MCF 10A (cell line): ENCODE measurements around the gene TNS3. TPM values are rescaled to one million over a fixed set of nuclear protein-coding genes. Genes with fewer than 3 reads are reported as not detected.
"Not testable (repeated sequence)": the region's sequence is repeated elsewhere in the genome, so short reads cannot be mapped to it uniquely, and the experiment has no call there.

ENCODE experiments used
- BruUV-seq: library from RNA; stranded (reverse); fragments of 400-500 nt; replicated peaks from 2 replicates; lab custom pipeline; 2021; lab: Mats Ljungman, UMichigan
- CTCF ChIA-PET: fragments of 300-600 bp; sonication (Branson Sonifier 250); formaldehyde crosslinking; extraction: SDS; loops from one replicate; lab custom pipeline; 2021; ENCODE audit warnings: antibody characterized with exemption, inconsistent platforms; lab: Yijun Ruan, JAX
- POLR2A ChIA-PET: fragments of 300-600, 350-650 bp; sonication (Branson Sonifier 250); formaldehyde crosslinking; extraction: SDS; loops from one replicate; lab custom pipeline; 2020; ENCODE audit warnings: antibody characterized with exemption, inconsistent platforms; lab: Yijun Ruan, JAX
- DNase-seq: peaks from one replicate; pipeline ENCODE4 v3.0.0-alpha.2; 2018; ENCODE audit not compliant: unreplicated experiment
- H3K27ac Mint-ChIP-seq: one replicate; pipeline ENCODE4 v1.8.0; 2022; ENCODE audit warnings: mild to moderate bottlenecking, low read depth, mixed read lengths; ENCODE audit not compliant: unreplicated experiment
- H3K27me3 Mint-ChIP-seq: one replicate; pipeline ENCODE4 v1.8.0; 2022; ENCODE audit warnings: mixed read lengths; ENCODE audit not compliant: insufficient read depth, unreplicated experiment
- H3K36me3 Mint-ChIP-seq: one replicate; pipeline ENCODE4 v1.8.0; 2022; ENCODE audit warnings: mild to moderate bottlenecking, moderate library complexity, mixed read lengths; ENCODE audit not compliant: insufficient read depth, unreplicated experiment
- H3K4me1 Mint-ChIP-seq: one replicate; pipeline ENCODE4 v1.8.0; 2022; ENCODE audit warnings: mixed read lengths; ENCODE audit not compliant: insufficient read depth, unreplicated experiment
- H3K4me3 Mint-ChIP-seq: one replicate; pipeline ENCODE4 v1.8.0; 2022; ENCODE audit warnings: mild to moderate bottlenecking, moderate library complexity, mixed read lengths; ENCODE audit not compliant: unreplicated experiment
- H3K9me3 Mint-ChIP-seq: one replicate; pipeline ENCODE4 v1.8.0; 2022; ENCODE audit warnings: mixed read lengths; ENCODE audit not compliant: unreplicated experiment
- intact Hi-C: fragments of 100-400 bp; cut with micrococcal nuclease; formaldehyde crosslinking; loops from 2 replicates; pipeline ENCODE4 v1.14.1; 2022
- total RNA-seq: library from RNA; stranded (reverse); gene quantifications from 2 replicates; pipeline ENCODE4 v1.2.3, GENCODE V29; 2022
- TF ChIP-seq, protein P1 (sequence below): fragments of 200-600 bp; IDR thresholded peaks from one replicate; pipeline ENCODE4 v1.8.0; 2022; ENCODE audit warnings: antibody characterized with exemption, mild to moderate bottlenecking; ENCODE audit not compliant: unreplicated experiment

The TNS3 gene
- total RNA-seq, 1 experiment from 2014 or later, result 30.1 TPM

DNA sequence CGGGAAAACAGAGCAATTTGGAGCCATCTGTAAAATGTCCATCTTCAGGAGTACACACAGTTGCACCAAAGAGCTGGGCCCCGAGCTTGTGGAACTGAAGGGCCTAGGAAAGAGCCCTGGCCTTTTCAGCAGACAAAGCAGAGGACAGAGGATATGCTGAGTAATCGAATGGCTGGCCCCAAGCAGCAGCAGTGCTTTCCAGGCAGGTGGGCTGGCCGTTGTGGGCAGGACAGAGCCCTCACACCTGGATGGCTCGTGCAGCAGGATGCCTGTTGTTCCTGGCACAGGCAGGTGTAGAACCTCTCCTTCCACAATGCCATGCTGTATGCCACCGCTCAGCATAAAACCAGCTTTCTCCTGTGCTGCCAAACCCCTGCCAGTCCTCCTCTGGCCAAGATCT is 32.5 kb upstream of the TNS3 start:
- H3K36me3 Mint-ChIP-seq, result no peaks in the 10 kb centered on the region
- TF ChIP-seq, protein P1, sequence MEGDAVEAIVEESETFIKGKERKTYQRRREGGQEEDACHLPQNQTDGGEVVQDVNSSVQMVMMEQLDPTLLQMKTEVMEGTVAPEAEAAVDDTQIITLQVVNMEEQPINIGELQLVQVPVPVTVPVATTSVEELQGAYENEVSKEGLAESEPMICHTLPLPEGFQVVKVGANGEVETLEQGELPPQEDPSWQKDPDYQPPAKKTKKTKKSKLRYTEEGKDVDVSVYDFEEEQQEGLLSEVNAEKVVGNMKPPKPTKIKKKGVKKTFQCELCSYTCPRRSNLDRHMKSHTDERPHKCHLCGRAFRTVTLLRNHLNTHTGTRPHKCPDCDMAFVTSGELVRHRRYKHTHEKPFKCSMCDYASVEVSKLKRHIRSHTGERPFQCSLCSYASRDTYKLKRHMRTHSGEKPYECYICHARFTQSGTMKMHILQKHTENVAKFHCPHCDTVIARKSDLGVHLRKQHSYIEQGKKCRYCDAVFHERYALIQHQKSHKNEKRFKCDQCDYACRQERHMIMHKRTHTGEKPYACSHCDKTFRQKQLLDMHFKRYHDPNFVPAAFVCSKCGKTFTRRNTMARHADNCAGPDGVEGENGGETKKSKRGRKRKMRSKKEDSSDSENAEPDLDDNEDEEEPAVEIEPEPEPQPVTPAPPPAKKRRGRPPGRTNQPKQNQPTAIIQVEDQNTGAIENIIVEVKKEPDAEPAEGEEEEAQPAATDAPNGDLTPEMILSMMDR, result no peak
- CTCF ChIA-PET, result interaction anchor here (0.7 kb wide), 2 partner anchors 10 to 188 kb away, joined by 3 read pairs; no protein-coding TSS in a partner anchor
- no peaks in the 10 kb centered on the region for H3K9me3 Mint-ChIP-seq
- H3K27ac Mint-ChIP-seq, result no peak overlapping the region
- intact Hi-C loops, result no loop called here
- POLR2A ChIA-PET, result no interaction called here
- no peak for DNase-seq
- H3K4me3 Mint-ChIP-seq, result no peak overlapping the region
- BruUV-seq, result no TSS peak
- no peaks in the 10 kb centered on the region for H3K4me1 Mint-ChIP-seq
- H3K27me3 Mint-ChIP-seq, result no peaks in the 10 kb centered on the region

DNA sequence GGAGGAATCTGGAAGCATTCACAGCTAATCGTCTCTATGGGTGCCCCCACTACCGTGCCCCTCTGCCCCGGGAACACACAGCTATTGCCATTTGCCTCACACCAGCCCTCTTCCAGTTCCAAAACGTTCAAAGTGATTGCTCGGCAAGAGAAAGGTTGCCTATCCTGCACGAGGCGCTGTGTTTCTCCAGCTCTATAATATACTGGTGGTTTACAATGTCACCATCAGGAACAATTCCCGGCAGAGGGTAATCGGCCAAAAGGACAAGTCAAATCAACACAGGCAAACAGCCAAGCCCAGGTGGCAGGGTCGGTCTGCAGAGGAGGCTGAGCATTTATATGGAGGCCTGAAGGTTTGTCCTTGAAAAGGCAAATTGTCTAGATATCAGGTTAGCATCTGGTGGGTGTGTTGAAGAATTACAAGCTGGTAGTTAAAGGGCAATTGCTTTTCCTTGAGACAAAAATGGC is 29.2 kb upstream of the TNS3 start:
- ChIA-PET CTCF (interaction anchor here (0.6 to 1.0 kb wide), 3 partner anchors 10 to 274 kb away, joined by 3 to 4 read pairs (median 3); no protein-coding TSS in a partner anchor), POLR2A (interaction anchor here (1.1 to 1.4 kb wide), 2 partner anchors 10 to 40 kb away, joined by 3 to 5 read pairs; no protein-coding TSS in a partner anchor)
- Mint-ChIP-seq H3K27ac (no peak overlapping the region), H3K4me1 (peaks cover under 1% of the 10 kb centered on the region), H3K4me3 (no peak overlapping the region), H3K9me3 (no peaks in the 10 kb centered on the region), H3K36me3 (no peaks in the 10 kb centered on the region), H3K27me3 (no peaks in the 10 kb centered on the region)
- BruUV-seq, result no TSS peak
- DNase-seq, result no peak
- TF ChIP-seq, protein P1, result no peak
- intact Hi-C loops, result no loop called here

GRCh38 chr7:47610506-47611044 is 28.7 kb upstream of the TNS3 start:
- TF ChIP-seq, protein P1, result no peak
- peaks cover 6% of the 10 kb centered on the region for H3K4me1 Mint-ChIP-seq
- no peaks in the 10 kb centered on the region for H3K27me3 Mint-ChIP-seq
- ChIA-PET POLR2A (interaction anchor here (1.1 to 1.4 kb wide), 2 partner anchors 9 to 41 kb away, joined by 3 to 5 read pairs; no protein-coding TSS in a partner anchor), CTCF (interaction anchor here (0.6 to 1.0 kb wide), 3 partner anchors 10 to 274 kb away, joined by 3 to 4 read pairs (median 3); no protein-coding TSS in a partner anchor)
- peak; percentile 59 for DNase-seq
- no TSS peak for BruUV-seq
- no peak overlapping the region for H3K27ac Mint-ChIP-seq
- no peak overlapping the region for H3K4me3 Mint-ChIP-seq
- intact Hi-C loops, result no loop called here
- no peaks in the 10 kb centered on the region for H3K9me3 Mint-ChIP-seq
- no peaks in the 10 kb centered on the region for H3K36me3 Mint-ChIP-seq

GRCh38 chr7:47609803-47610452 is 28.0 kb upstream of the TNS3 start:
- POLR2A ChIA-PET, result interaction anchor here (1.4 kb wide), 1 partner anchor 9 kb away, joined by 5 read pairs; no protein-coding TSS in a partner anchor
- Mint-ChIP-seq H3K27me3 (no peaks in the 10 kb centered on the region), H3K4me1 (peaks cover 12% of the 10 kb centered on the region), H3K4me3 (no peak overlapping the region), H3K36me3 (no peaks in the 10 kb centered on the region), H3K27ac (no peak overlapping the region), H3K9me3 (no peaks in the 10 kb centered on the region)
- TF ChIP-seq, protein P1, result no peak
- intact Hi-C loops, result loop anchor here (10.0 kb wide), 1 partner anchor 145 kb away; no protein-coding TSS in a partner anchor
- CTCF ChIA-PET, result interaction anchor here (0.7 to 1.0 kb wide), 2 partner anchors 9 to 16 kb away, joined by 3 read pairs; no protein-coding TSS in a partner anchor
- DNase-seq, result no peak
- no TSS peak for BruUV-seq

GRCh38 chr7:47606593-47607046 is 24.7 kb upstream of the TNS3 start:
- not testable (repeated sequence) for H3K4me3 Mint-ChIP-seq, H3K36me3 Mint-ChIP-seq, H3K9me3 Mint-ChIP-seq, H3K27me3 Mint-ChIP-seq, BruUV-seq
- CTCF ChIA-PET, result interaction anchor here (0.6 kb wide), 1 partner anchor 57 kb away, joined by 4 read pairs; no protein-coding TSS in a partner anchor
- Mint-ChIP-seq H3K27ac (peak overlapping the region; percentile 77), H3K4me1 (peaks cover 30% of the 10 kb centered on the region)
- intact Hi-C loops, result loop anchor here (10.0 kb wide), 1 partner anchor 148 kb away; no protein-coding TSS in a partner anchor
- peak; percentile 43 for DNase-seq
- POLR2A ChIA-PET, result interaction anchor here (1.3 kb wide), 1 partner anchor 29 kb away, joined by 3 read pairs; no protein-coding TSS in a partner anchor
